Measurements from ENCODE around the gene LCN1.

LCN1 gene

GRCh38 chr9:135494791-135495559 lies 26.3 kb upstream of the LCN1 start:
- ChIA-PET CTCF (interaction anchor here (0.7 kb wide), 1 partner anchor 10 kb away, joined by 3 read pairs; no protein-coding TSS in a partner anchor), POLR2A (no interaction called here)
- no peak for DNase-seq (ENCODE audit: extremely low spot score)
- no peak for TF ChIP-seq CTCF (IDR thresholded peaks at IDR 0.05; ENCODE audit: control extremely low read depth, extremely low read depth, low read depth, missing control alignments)

DNA sequence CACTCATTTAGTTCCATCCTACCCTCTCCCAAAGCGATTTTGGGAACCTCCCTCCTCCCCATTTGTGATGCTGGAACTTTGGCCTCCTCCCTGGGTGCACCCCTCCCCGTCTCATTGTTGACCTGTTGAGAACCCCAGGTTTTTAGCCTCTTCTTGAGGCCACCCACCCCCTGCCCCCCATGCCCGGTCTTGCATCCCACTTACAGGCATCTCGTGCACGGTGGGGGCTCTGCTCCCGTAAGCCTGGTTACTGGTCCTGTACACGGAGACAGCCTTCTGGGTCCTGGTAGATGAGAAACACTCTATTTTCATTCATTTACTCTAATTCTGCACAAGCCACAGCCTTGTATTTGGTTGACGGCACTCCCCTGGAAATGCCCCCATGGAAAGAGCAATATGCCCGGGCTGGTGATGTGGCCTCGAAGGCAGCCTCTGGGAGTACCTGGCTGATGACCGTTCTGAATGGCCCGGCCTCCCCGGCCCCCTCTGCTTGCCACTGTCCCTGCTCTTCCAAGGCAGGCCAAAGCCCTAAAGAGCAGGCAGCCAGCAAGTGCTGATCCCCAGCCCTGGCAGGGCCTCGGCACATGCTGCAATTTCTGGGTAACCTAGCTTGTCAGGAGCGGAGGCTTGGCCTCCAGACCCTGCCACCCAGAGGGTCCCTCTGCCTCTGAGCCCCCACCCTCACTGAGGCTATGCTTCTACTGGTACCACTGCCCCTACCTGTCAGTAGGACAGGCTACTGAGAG lies 22.7 kb upstream of the LCN1 start:
- TF ChIP-seq CTCF (IDR thresholded peaks at IDR 0.05; ENCODE audit: control extremely low read depth, extremely low read depth, low read depth, missing control alignments), result no peak
- ChIA-PET POLR2A (no interaction called here), CTCF (no interaction called here)
- no peak for DNase-seq (ENCODE audit: extremely low spot score)

DNA sequence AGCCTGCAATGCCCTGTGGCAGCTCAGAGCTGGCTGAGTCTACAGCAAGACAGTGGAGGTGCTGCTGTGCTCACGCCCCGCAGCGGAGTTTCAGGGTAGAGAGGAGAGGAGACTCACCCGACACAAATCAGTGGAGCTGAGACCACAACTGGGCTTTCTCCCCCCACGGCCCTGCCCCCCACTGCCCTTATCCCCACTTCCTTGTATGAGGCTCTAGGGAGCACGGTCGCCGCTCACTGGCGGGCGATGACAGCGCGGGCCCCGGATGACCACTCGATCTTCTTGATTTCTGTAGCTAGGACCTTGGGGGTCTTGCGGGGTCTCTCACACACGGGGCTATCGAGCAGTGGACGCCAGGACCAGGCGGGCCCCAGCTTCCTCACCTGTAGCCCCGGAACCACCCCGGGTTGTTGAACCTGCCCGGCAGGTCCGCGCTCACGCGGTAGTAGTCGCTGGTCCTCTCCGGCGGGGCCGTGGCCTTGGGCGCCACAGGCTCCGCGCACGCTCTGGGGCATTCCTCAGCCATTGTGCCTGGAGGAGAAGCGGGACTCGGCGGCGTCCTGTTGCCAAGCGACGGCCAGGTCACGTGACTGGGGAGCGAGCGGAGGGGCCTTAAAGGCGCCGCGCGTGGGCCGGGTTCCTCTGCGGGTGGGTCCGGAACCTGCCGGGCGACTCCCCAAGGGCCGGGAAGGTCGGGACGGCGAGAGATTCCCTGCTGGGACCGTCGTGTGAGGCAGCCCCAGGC lies 21.7 kb upstream of the LCN1 start:
- POLR2A ChIA-PET, result no interaction called here
- CTCF ChIA-PET, result interaction anchor here (1.0 kb wide), 1 partner anchor 19 kb away, joined by 3 read pairs; no protein-coding TSS in a partner anchor
- DNase-seq (ENCODE audit: extremely low spot score), result peak; percentile 90
- TF ChIP-seq CTCF (IDR thresholded peaks at IDR 0.05; ENCODE audit: control extremely low read depth, extremely low read depth, low read depth, missing control alignments), result no peak

DNA sequence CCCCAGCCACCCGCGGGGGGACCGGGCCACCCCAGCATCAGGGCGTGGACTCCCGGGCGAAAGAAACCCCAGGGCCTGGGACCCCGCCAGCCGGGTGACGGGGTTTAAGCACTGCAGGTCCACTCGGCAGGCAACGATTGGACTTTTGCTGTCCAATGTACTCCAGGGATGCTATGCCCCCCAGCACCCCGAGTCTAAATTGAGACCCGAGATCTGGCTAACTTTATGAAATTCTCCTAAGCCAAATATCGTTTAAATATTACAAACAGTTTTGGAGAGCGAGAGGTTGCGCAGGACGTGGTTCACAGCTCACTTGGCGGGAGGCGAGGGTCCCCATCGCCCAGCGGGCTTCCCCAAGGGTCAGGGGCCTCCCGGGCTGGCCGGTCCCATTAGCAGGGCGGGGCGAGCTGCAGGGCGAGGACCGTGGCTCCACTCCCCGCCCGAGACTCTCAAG lies 21.1 kb upstream of the LCN1 start:
- DNase-seq (ENCODE audit: extremely low spot score), result no peak
- ChIA-PET CTCF (interaction anchor here (1.0 kb wide), 1 partner anchor 20 kb away, joined by 3 read pairs; no protein-coding TSS in a partner anchor), POLR2A (no interaction called here)
- no peak for TF ChIP-seq CTCF (IDR thresholded peaks at IDR 0.05; ENCODE audit: control extremely low read depth, extremely low read depth, low read depth, missing control alignments)

- CTCF ChIA-PET, result no interaction called here
- POLR2A ChIA-PET, result no interaction called here
- peak; percentile 99 for TF ChIP-seq CTCF (IDR thresholded peaks at IDR 0.05; ENCODE audit: control extremely low read depth, extremely low read depth, low read depth, missing control alignments)
- peak; percentile 95 for DNase-seq (ENCODE audit: extremely low spot score)
Measured at GRCh38 chr9:135500525-135501260, 20.5 kb upstream of the LCN1 start, which contains the start of gene MRPS2. Gene MRPS2 (plus strand): TSS chr9:135500682. CDS start chr9:135500711, 29 bp downstream.
